ENCODE results near the gene NECAB2. TPM values are rescaled to one million over a fixed set of nuclear protein-coding genes. Genes with fewer than 3 reads are reported as not detected.

The NECAB2 gene
- total RNA-seq, 1 donor from 2014 or later: 0.39 TPM

DNA sequence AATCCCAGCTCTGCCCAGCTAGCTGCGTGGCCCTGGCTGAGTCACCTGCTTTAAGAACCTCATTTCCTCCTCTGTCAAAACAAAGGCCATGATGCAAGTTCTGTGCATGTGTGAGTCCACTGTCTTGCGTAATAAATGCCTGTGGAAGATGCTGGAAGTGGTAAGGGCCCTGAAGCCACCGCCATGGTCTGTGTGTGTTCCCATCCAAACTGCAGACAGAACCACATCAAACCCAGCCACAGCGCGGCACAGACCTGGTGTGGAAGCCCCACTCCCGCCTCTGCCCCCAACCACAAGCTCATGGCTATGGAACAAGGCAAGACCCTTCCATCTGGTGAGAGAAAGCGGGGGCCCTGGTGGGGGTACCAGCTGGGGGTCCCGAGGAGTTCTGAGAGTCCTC, 26.0 kb downstream of the NECAB2 start:
- no peak for DNase-seq

DNA sequence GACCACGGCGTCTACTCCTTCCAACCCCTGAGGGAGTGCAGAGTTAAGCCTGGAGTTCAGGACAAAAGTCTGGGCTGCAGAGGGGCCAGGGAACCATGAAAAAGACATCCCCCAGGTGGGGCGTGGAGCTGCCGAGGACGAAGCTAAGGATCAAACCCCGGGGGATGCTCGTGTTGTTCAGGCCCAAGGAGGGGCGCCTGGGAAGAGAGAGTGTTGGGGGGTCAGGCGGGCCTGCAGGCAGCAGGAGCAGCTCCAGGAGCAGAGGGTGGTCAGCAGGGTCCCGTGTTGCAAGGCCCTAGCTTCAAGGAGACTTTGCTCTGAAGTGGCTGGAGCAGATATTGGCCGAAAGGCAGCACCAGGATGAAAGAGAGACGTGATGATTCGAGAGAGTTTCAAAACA, 26.7 kb downstream of the NECAB2 start:
- no peak for DNase-seq

DNA sequence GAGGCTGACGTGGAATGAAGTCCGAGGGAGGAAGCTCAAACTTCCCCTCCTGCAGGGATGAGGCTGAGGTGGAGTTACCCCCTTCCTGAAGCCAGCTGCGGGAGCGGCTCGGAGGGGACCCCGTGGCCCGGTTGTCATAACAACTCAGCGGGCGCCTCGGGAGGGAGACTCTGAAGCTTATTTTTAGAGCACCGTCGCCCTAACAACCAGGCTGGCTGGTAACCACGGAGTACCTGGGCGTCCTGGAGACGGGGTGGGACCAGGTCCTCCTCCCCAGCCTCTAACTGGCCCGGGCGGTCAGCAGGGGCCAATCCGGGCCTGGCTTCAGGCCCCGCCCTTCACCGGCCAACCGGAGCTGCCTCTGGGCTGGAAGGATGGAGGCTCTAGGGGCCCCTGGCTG, 27.7 kb downstream of the NECAB2 start:
- DNase-seq: no peak

DNA sequence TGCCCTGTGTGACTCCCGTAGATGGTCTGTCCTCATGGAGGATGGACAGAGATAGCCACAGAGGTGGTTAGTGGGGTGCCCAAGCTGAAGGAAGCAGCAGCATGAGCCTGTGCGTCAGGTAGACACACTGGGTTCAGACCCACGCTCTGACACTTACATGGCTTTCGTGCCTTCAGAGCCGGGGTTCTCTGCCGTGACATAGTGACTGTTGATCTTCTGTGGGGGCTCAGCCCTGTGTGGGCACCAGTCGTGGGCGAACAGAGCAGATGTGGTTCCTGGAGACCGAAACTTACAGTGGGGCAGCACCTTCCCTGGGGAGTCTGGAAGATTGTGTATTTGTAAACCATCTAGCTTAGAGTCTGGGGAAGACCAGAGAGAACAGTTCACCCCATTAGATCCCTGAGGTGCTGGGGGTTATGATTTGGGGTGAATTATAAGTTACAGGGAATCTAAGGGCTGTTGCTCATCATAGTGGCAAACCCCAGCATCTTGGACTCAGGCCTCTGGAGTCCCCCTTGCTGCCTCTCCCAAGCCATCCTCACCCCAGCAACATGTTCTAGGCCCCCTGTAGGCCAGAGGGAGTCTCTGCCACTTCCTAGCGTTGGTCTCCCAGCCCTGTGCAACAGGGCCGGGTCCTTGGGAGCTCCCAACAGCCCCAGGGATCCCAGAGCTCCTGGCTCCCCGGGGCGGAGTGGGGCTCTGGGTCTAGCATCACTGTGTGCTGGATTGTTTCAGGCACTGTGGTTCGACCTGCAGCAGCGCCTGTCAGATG, 28.6 kb downstream of the NECAB2 start:
- DNase-seq: no peak

DNA sequence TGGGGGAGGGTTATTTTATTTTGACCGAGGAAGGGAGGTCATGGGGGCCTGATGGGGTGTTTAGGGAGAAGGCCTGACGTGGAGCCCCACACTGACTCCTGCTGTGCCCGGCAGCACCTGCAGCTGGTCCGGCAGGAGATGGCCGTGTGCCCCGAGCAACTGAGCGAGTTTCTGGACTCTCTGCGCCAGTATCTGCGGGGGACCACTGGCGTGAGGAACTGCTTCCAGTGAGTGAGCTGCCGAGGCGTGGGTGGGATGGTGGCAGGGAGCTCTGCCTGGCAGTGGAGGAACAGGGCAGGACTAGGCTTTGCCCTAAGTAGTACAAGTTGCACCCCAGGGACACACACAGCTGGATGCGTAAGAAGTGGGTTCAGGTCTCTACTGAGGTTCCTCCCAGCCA, 30.0 kb downstream of the NECAB2 start:
- DNase-seq: no peak

DNA sequence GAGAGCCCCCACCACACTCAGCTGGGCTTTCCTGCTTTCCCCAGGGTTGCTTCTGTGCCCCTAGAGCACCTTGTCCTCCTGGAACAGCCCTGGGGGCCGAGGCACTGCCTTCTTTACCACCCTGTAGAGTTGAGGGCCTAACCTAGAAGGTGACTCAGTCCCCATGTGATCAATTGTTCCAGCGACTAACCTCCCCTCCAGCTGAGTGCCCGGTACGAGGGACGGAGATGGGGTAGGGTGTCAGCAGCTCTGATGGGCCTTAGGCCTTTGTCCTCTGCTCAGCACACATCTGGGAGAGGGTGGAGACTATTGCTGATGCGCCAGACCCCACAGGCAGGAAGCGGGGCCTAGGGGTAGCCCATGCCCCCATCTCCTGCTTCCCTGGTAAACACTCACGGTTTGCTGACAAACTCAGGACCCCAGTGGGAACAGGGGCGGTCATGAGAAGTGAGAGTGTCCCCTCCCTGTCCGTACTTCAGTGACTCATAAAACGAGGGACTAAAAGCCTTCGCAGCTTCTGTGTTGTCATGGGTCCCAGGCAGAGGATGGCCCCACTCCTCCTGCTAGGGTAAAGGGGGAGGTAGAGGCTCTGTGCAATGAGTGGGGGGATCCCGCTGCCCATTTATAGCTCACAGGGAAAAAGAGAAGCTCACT, 33.1 kb downstream of the NECAB2 start:
- DNase-seq: no peak

DNA sequence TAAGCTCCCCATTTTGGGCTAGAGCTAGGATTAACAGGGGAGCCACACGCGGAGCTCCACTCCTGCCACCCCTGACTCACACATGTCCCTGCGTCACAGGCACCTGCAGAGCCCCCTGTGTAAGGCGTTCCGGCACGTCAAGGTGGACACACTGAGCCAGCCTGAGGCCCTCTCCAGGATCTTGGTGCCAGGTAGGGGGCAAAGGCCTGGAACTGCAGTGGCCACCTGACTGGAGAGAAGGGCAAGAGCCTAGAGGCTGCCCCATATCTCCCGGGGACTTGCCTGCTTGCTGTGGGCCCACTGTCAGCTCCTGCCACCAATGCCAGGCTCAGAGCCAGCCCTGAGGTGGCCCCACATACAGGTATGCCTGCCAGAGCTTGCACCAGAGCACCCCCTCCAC, 33.7 kb downstream of the NECAB2 start:
- no peak for DNase-seq

DNA sequence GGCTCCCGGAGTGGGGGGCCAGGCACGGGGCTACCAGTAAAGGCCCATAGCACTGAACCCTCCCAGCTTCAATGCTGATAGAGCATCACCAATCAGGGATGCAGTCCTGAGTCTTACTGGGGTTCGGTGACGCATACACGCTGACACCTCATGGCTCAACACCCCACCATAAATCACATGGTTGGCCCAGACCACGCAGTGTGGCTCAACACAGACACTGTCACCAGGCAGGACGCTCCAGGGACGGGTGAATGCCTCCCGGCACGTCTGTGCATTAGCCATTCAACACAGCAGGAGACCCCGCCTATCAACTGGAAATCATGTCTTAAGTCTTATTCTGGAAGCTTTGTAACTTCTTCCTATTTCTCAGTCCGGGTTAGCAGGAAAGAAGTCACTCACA, 35.0 kb downstream of the NECAB2 start:
- DNase-seq: no peak

DNA sequence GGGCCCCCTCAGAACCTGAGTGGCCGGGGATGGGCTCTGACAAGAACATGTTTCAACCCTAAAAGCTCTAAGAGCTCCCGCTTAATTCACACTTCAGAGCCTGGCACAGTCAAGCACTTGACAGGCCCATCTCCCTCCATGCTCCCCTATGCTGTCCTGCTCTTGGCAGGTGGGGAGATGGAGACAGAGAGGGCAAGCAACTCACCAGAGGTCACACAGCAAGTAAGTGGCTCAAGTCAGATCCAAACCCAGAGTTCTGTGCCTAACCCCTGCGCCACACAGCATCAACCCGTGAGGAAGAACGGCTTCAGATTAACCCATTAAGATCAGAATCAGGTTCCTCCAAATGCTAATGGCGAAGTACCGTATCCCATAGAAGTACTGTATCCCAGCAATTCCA, 36.4 kb downstream of the NECAB2 start:
- DNase-seq: no peak

DNA sequence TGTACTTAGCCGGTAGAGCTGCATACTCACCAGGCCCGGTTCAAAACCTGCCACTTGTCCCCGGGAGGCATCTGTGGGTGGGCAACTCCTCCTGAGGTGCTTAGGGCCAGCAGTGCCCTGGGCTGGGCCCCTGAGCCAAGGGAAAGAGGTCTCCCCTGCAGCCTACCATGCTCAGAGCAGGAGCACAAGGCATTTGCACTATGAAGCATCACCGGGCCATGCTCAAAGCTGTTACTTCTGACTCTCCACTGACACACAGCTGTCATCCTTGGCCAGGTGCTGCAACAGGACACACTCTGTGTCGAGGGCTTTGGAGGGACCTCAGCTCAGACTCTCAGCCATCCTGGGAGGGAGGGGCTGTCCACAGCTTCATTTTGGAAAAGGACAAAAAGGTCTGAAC, 37.3 kb downstream of the NECAB2 start:
- no peak for DNase-seq

DNA sequence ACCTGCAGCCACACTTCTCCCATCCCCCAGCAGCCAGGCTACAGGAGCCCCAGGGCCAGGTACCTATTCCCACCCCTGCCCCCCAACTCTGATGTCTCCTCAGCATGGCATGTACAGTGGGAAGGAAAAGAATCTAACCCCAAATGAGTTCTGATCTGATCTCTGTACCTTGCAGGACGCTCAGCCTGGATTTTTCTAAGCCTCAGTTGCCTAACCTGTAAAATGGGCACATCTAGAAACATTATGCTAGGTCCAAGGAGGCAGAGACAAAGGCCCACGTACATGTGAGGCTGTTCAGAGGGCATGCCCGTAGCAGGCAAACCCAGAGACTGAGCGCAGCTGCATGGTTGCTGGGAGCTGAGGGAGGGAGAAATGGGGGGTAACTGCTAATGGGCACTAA, 39.5 kb downstream of the NECAB2 start:
- no peak for DNase-seq

DNA sequence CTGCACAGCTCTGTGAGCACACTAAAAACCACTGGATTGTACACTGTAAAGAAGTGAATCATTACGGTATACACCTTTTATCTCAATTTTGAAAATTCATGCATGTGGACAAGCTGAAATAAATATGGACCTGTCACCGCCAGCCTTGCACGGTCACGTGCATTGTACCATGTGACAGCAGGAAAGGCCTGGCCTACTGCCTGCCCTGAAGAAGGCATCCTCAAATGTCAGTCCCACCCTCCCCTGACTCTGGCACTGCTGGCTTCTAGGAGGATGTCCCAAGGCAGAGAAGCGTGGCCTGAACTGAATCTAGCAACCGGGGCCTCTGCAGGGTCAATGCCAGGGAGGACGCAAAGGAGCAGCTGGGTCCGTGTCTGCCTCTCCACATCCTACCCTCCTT, 39.9 kb downstream of the NECAB2 start:
- DNase-seq: no peak

DNA sequence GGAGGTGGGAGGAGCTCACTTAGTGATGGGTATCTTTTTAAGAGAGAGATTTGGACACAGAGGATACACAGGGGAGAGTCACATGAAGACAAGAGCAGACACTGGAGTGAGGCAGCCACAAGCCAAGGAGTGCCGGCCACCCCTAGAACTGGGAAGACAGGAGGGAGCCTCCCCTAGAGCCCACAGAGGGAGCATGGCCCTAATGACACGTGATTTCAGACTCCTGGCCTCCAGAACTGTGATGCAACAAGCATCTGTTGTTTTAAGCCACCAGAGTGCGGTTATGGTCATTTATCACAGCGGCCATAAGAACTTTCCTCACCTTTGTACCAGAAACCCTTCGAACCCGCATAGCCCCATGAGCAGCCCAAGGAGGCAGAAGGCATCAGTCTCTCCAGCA, 41.2 kb downstream of the NECAB2 start:
- DNase-seq: no peak

DNA sequence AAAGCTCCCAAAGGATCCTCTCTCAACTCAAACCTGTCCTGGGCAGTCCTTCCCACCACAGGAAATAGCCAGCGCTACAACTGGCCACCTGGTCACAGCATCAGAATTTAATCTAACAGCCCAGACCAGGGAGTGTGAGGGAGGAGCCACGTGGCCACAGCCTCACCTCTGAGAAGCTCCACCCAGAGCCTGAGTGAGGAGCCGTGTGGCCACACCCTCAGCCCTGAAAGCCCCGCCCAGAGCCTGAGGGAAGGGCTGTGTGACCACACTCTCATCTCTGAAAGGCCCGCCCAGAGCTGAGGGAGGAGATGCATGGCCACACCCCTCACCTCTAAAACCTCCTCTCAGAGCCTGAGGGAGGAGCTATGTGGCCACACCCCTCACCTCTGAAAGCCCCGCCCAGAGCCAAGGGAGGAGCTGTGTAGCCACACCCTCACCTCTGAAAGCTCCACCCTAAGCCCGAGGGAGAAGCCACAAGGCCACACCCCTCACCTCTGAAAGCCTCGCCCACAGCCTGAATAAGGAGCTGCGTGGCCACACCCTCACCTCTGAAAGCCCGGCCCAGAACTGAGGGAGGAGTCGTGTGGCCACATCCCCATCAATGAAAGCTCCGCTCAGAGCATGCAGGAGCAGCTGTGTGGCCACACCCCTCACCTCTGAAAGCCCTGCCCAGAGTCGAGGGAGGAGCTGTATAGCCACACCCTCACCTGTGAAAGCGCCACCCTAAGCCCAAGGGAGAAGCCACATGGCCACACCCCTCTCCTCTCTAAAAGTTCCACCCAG, 45.9 kb downstream of the NECAB2 start:
- DNase-seq: no peak

DNA sequence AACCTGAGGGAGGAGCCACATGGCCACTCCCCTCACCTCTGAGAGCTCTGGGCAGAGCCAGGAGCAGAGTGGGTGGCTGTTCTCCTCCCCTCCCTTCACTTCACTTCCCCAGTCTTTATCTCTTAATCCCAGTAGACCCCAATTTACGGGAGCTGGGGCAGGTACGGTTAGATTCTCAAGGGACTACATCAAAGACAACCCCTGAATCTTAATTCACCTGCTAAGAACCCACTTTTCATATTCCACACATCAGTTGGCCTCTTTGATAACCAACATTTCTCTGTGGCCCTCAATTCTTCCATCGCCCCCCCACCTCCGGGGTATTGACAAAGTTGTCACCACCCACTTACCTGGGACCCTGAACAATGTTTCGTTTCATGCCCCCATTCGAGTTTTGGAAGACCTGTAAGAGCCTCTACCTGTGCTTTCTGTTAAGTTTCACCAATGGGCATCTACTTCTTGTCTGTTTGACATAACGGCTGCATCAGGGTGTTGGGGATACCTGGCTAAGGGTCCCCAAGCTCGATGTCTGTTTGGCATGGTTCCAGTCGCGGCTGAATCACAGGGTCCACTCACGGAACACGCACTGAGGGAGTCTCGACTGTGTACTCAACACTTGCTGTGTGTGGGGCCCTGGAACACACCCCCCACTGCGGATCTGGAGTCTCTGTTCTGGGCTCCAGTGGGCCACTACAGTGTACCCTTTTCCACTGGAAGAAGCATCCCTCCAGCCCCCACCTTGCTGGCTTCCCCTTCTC, 46.7 kb downstream of the NECAB2 start:
- no peak for DNase-seq

DNA sequence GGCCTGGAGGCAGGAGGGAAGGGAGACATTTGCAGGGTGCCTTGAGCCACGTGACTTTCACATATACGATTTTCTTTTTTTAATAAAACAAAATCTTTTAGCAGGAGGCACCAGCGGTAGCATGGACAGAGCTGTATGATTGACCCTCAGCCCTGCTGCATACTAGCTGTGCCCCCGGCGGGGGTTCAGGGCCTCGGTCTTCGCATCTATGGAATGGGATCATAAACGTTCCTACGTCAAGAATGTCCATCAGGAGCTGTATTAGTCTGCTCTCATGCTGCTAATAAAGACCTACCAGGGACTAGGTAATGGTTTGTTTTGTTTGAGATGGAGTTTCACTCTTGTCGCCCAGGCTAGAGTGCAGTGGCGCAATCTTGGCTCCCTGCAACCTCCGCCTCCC, 47.4 kb downstream of the NECAB2 start:
- DNase-seq: no peak

DNA sequence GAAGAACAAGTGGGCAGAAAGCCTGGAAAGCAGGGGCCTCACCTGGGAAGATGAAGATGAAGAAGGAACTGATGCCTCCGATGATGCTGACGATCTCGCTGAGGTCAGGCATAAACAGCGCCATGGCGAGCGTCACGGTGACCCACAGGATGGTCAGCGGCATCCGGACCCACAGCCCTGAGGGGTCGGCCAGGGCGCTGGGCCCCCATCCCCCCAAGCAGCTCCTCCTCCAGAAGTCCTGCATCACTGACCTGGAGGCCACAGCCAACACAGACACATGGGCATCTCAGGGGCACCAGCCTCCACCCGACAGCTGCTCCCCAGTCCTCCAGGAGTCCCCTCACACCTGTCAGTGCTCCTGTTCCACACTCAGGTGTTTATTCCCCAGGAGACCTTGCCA, 48.4 kb downstream of the NECAB2 start:
- no peak for DNase-seq

DNA sequence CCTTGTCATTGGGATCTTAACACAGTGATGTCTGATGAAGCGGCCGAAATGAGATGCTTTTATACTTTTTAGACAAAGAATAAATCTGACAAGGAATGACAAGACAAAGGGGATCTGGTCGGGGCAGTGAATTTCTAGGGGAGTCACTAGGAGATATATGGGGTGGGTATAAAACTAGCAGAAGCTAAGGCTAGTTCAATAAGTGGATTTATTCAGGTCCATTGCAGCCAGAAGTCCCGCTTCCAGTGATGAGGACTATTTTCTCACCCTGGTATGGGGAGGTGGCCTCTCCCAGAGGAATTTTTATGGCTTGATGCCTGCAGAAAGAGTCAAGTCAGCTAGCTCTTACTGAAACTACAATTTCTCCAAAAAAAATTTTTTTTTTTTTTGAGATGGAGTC, 50.7 kb downstream of the NECAB2 start:
- DNase-seq: no peak

DNA sequence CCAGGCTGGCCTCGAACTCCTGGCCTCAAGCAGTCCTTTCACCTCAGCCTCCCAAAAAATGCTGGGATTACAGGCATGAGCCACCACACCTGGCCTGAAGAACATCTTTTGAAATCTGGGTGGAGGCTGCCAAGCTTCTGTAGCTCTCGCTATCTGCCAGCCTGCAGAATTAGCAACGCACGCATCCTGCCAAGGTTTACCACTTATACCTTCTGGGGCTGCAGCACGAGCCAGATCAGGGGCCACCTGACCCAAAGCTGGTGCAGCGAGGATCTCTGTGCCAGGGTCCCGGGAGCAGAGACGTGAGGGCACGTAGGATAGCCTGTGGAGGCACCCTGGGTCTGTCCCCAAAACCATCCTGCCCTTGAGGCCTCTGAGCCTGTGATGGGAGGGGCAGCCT, 52.3 kb downstream of the NECAB2 start:
- no peak for DNase-seq

DNA sequence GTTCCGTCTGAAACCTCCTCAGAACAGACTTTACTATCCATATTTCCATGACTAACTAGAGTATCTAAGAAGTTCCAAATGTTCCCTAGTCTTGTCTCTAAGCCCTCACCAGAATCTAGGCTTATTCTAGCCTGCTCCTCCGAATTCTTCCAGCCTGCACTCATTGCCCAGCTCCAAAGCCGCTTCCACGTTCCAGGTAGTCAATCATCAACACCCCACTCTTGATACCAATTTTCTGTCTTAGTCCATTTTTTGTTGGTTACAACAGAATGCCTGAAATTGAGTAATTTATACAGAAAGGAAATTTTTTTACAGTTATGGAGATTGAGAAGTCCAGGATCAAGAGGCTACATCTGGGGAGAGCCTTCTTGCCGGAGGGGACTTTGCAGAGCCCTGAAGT, 53.4 kb downstream of the NECAB2 start:
- no peak for DNase-seq

DNA sequence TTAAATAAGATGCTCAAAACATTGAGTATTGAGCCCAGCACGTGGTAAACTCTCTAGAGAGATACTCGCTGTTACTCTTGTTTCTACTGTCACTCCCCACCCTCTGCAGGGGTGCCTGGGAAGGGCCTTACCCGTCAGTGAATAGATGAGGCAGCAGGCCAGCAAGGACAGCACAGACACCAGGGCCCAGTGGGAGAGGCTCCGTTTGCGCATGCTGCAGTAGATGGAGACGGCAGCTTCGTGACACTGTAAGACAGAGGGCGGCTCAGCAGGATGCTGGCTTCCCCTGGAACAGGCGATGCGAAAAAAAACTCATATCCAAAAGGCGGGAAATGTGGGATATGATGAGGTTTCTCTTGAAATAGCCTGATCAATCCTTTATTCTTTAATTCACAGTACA, 54.6 kb downstream of the NECAB2 start:
- DNase-seq: no peak

DNA sequence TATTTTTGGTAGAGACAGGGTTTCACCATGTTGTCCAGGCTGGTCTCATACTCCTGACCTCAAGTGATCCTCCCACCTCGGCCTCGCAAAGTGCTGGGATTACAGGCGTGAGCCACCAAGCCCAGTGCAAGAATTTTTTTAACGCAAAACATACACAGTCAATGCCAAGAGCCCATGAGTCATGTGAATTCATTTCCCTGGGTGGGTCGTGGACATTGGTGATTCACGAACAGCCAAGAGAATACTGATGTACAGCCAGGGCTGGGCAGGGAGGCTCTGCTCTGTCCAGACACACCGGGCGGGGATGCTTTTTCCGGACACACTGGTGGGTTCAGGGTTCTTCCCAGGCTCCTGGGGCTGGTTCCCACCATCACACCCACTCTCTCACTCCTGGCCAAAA, 56.8 kb downstream of the NECAB2 start:
- DNase-seq: no peak

DNA sequence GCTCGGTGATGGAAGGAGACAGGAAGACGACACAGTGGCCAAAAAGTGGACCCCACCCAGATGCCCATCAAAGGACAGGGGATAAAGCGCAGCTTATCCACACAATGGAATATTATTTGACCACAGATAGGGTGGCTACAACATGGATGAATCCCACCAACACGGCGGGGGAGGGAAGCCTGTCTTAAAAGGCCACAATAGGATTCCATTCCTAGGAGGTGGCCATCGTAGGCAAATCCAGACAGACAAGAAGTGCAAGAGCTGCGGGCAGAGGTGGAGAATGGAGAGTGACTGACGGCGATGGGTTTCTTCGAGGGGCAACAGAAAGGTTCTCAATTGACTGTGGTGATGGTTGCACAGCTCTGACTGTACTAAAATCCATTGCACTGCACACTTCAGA, 58.6 kb downstream of the NECAB2 start:
- DNase-seq: no peak

Measured in skin of body (tissue), 2 donors.